Measurements from ENCODE around the gene CAMKK2.

The CAMKK2 gene

GRCh38 chr12:121189619-121190155 lies 106.8 kb downstream of the CAMKK2 start:
- H3K4me3 Mint-ChIP-seq = no peak overlapping the region
- H3K36me3 Mint-ChIP-seq = peaks cover 3% of the 10 kb centered on the region
- no peak overlapping the region for H3K27ac Mint-ChIP-seq
- H3K4me1 Mint-ChIP-seq = no peaks in the 10 kb centered on the region
- no peaks in the 10 kb centered on the region for H3K27me3 Mint-ChIP-seq
- no peaks in the 10 kb centered on the region for H3K9me3 Mint-ChIP-seq

GRCh38 chr12:121189131-121189530 lies 107.4 kb downstream of the CAMKK2 start:
- no peak overlapping the region for H3K27ac Mint-ChIP-seq
- H3K36me3 Mint-ChIP-seq = peaks cover 3% of the 10 kb centered on the region

GRCh38 chr12:121188227-121188626 lies 108.3 kb downstream of the CAMKK2 start:
- no peaks in the 10 kb centered on the region for H3K9me3 Mint-ChIP-seq
- peaks cover 3% of the 10 kb centered on the region for H3K36me3 Mint-ChIP-seq
- H3K4me3 Mint-ChIP-seq = no peak overlapping the region
- no peak overlapping the region for H3K27ac Mint-ChIP-seq
- no peaks in the 10 kb centered on the region for H3K27me3 Mint-ChIP-seq
- H3K4me1 Mint-ChIP-seq = no peaks in the 10 kb centered on the region

More at GRCh38 chr12:121189131-121189530, 107.4 kb downstream of the CAMKK2 start:
- H3K4me1 Mint-ChIP-seq = no peaks in the 10 kb centered on the region
- H3K4me3 Mint-ChIP-seq = no peak overlapping the region
- no peaks in the 10 kb centered on the region for H3K9me3 Mint-ChIP-seq
- no peaks in the 10 kb centered on the region for H3K27me3 Mint-ChIP-seq

All from activated naive CD4-positive, alpha-beta T cell treated with anti-CD3 and anti-CD28 coated beads, Interleukin-2, amount 50 U/mL, for 24 hours (primary cell).